GM23338 (cell line): ENCODE results near the gene GUCY1B1.

ENCODE experiments used
- EZH2 ChIP-seq: fragments of 200-600 bp; sonication (generic); IDR thresholded peaks from one replicate; pipeline ENCODE4 v1.8.0; 2017; ENCODE audit warnings: antibody characterized with exemption, mild to moderate bottlenecking, low read depth; ENCODE audit not compliant: unreplicated experiment
- EZH2phosphoT487 ChIP-seq: fragments of 200-600 bp; sonication (generic); IDR thresholded peaks from one replicate; pipeline ENCODE4 v1.8.1; 2018; ENCODE audit warnings: antibody characterized with exemption; ENCODE audit not compliant: unreplicated experiment
- JUNB ChIP-seq: IDR thresholded peaks from one replicate; pipeline ENCODE4 v1.6.1; 2016; ENCODE audit warnings: antibody characterized with exemption; ENCODE audit not compliant: unreplicated experiment
- TF ChIP-seq, protein P1 (sequence below), 2 experiments: fragments of 200-600 bp in 1 of 2; sonication (generic) in 1 of 2; conservative IDR thresholded peaks; 2 replicates each; pipeline versions ENCODE4 v1.5.1 to v1.6.1; 2016 to 2017; ENCODE audit warnings: antibody characterized with exemption in 2 of 2, low read depth in 2 of 2, mild to moderate bottlenecking in 2 of 2, moderate library complexity in 1 of 2
- TF ChIP-seq, protein P2 (sequence below): IDR thresholded peaks from one replicate; pipeline ENCODE4 v1.6.1; 2018; ENCODE audit warnings: antibody characterized with exemption; ENCODE audit not compliant: unreplicated experiment

DNA sequence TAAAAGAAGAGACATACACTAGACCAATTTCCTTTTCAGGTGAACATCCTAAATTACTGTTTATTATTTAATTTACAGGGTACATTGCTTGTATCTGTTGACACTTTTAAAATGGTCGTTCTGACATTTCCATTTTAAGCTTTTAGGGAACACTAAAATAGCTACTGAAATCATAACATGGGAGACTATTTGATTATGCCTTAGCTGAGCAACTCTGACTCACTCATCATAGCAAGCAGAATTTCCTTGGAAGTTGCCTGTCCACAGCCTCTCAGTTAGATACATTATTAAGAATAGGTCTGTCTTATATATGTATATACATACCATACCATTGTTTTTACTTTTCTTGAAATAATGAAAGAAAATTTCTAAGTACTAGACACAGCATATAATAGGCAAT, 22.0 kb downstream of the GUCY1B1 start:
- TF ChIP-seq, protein P1, sequence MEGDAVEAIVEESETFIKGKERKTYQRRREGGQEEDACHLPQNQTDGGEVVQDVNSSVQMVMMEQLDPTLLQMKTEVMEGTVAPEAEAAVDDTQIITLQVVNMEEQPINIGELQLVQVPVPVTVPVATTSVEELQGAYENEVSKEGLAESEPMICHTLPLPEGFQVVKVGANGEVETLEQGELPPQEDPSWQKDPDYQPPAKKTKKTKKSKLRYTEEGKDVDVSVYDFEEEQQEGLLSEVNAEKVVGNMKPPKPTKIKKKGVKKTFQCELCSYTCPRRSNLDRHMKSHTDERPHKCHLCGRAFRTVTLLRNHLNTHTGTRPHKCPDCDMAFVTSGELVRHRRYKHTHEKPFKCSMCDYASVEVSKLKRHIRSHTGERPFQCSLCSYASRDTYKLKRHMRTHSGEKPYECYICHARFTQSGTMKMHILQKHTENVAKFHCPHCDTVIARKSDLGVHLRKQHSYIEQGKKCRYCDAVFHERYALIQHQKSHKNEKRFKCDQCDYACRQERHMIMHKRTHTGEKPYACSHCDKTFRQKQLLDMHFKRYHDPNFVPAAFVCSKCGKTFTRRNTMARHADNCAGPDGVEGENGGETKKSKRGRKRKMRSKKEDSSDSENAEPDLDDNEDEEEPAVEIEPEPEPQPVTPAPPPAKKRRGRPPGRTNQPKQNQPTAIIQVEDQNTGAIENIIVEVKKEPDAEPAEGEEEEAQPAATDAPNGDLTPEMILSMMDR (conservative IDR thresholded peaks at IDR 0.05; ENCODE audit: low read depth in 2 of 2), result no peak
- no peak for TF ChIP-seq EZH2phosphoT487
- TF ChIP-seq EZH2, result no peak
- TF ChIP-seq, protein P2, sequence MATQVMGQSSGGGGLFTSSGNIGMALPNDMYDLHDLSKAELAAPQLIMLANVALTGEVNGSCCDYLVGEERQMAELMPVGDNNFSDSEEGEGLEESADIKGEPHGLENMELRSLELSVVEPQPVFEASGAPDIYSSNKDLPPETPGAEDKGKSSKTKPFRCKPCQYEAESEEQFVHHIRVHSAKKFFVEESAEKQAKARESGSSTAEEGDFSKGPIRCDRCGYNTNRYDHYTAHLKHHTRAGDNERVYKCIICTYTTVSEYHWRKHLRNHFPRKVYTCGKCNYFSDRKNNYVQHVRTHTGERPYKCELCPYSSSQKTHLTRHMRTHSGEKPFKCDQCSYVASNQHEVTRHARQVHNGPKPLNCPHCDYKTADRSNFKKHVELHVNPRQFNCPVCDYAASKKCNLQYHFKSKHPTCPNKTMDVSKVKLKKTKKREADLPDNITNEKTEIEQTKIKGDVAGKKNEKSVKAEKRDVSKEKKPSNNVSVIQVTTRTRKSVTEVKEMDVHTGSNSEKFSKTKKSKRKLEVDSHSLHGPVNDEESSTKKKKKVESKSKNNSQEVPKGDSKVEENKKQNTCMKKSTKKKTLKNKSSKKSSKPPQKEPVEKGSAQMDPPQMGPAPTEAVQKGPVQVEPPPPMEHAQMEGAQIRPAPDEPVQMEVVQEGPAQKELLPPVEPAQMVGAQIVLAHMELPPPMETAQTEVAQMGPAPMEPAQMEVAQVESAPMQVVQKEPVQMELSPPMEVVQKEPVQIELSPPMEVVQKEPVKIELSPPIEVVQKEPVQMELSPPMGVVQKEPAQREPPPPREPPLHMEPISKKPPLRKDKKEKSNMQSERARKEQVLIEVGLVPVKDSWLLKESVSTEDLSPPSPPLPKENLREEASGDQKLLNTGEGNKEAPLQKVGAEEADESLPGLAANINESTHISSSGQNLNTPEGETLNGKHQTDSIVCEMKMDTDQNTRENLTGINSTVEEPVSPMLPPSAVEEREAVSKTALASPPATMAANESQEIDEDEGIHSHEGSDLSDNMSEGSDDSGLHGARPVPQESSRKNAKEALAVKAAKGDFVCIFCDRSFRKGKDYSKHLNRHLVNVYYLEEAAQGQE, result no peak
- no peak for TF ChIP-seq JUNB
